Nephron progenitor cell (in vitro differentiated cells): Measurements from ENCODE around the gene ZCCHC17.

Experiments
- DNase-seq: peaks from one replicate; pipeline ENCODE4 v3.0.0; 2021
- H3K27ac Mint-ChIP-seq: 2 replicates; pipeline ENCODE4 v1.8.0; 2021; ENCODE audit warnings: mild to moderate bottlenecking, moderate library complexity, mixed read lengths
- H3K27me3 Mint-ChIP-seq: 2 replicates; pipeline ENCODE4 v1.8.0; 2021; ENCODE audit warnings: mild to moderate bottlenecking, low read depth, mixed read lengths; ENCODE audit not compliant: poor library complexity
- H3K36me3 Mint-ChIP-seq: 2 replicates; pipeline ENCODE4 v1.8.0; 2021; ENCODE audit warnings: low read depth, mixed read lengths
- H3K4me1 Mint-ChIP-seq: 2 replicates; pipeline ENCODE4 v1.8.0; 2021; ENCODE audit warnings: mixed read lengths
- H3K4me3 Mint-ChIP-seq: 2 replicates; pipeline ENCODE4 v1.8.0; 2021; ENCODE audit warnings: mild to moderate bottlenecking, moderate library complexity, mixed read lengths
- H3K9me3 Mint-ChIP-seq: 2 replicates; pipeline ENCODE4 v1.8.0; 2021; ENCODE audit warnings: mild to moderate bottlenecking, moderate library complexity, mixed read lengths
- CTCF ChIP-seq: fragments of 200-600 bp; sonication (generic); IDR thresholded peaks from 2 replicates; pipeline ENCODE4 v1.5.0; 2021; ENCODE audit warnings: antibody characterized with exemption

Gene ZCCHC17

DNA sequence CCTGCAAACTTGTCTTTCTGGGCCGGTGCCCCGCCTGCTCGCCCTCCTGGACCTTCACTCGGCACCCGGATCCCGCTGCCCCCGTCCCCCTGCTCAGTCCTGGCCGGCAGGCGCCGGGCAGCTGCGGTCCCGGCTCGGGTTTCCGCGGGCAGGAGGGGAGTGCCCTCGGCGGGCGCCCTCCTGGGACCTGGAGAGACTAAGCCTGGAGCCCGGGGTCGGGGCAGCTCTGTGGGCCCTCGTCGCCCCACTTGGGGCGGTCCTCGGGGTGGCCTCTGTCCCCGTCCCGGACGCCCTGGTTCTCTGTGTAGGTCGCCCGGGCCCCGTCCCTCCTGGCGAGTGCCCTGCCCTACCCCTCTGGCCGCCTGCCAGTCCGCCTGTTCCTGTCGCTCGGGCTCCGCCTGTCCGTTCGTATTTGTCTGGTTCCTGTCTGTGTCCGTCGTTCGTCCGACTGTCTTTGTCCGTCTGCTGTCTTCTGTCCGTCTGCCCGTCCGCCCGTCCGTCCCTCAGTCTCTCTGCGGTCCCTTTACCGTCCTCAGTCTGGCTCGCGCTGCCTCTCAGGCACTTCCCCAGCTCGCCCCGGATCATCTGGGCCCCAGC, 116.7 kb downstream of the ZCCHC17 start:
- Mint-ChIP-seq H3K27ac (peak overlapping the region; percentile 26), H3K9me3 (no peaks in the 10 kb centered on the region), H3K4me1 (peaks cover 28% of the 10 kb centered on the region), H3K27me3 (peaks cover 53% of the 10 kb centered on the region), H3K36me3 (no peaks in the 10 kb centered on the region), H3K4me3 (peak overlapping the region; percentile 98)
- no peak for TF ChIP-seq CTCF
- DNase-seq, result peak; percentile 67
